GM18861 (cell line): ENCODE measurements around the gene DKK1.

Experiments
- ATAC-seq: cut with Tn5 transposase; IDR thresholded peaks from one replicate; pipeline ENCODE4 v1.9.1; 2021; ENCODE audit not compliant: unreplicated experiment

The DKK1 gene

GRCh38 chr10:52313933-52314821 is at the start of gene DKK1:
TSS of gene DKK1 (plus strand) at chr10:52314281. CDS start at chr10:52314435, 154 bp downstream.
- ATAC-seq: no peak

DNA sequence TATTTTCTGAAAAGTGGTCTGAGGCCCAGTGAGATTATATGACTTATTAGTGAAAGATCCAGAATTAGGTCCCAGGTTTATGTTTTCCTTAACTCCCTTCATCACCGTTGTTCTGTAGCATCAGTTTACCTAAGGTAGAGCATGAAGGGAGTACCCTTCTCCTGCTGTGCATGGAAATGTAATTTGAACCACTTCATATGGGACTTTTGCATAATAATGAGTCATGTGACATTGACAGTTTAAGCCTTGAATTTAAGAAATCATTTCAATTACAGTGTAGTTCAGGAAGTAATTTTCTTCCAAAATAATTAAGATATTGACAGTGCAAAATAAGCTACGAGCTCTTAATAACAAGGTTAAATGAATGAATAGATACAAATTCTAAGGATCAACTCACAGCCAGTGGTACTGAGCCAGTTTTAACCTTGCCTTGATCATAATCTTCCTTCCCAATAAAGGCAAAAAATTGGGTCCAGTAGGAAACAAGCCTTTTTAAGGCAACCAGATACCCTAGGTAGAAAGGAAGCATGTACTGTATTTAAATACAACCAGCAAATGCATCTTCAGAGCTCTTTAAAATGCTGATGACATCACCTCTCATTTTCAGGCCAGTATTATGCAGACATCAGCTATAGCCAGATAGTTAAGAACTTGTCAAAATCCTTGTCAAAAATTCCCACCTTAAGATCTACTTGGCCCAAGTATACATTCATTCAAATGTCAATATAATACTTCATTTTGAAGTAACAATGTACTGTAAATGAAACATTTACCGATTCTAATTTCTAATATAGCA is 48.8 kb upstream of the DKK1 start:
- no peak for ATAC-seq

DNA sequence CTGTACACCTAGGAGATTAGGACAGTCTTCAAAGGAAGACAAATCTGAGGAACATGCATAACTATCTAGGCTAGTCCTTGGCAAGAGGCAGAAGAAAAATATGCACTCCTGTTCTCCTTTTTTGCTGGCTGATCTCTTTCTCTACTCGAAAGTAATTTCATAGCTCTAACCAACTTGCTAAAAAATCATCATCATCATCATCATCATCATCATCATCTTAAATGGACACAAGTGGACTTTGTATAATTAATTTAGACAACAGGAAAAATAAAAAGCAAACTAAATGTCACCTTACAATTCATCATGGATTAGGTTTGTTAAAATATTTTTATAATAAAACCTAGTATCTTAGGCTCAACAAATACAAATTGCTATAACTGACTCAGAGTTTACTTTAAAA is 47.2 kb upstream of the DKK1 start:
- no peak for ATAC-seq

DNA sequence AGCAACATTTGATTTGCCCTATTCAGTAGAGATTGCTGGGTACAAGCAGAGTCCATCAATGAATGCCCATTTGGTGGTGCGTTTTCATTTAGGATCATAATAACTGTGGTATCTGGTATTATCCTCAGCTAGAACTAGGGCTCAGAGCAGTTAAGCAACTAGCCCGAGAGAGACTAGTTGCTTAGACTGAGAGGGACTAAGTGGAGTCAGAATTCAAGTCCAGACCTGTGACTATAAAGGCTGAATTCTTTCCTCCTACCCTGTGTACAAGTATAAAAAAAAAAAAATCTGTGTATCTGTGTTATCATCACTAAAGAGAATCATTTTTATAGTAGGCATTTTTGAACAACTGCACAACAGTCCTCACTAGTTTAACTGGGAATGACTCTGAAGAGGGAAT is 45.3 kb upstream of the DKK1 start:
- no peak for ATAC-seq

- ATAC-seq: no peak
These were observed 44.8 kb upstream of the DKK1 start for GRCh38 chr10:52269233-52269632.

- no peak for ATAC-seq
These were observed 37.9 kb upstream of the DKK1 start for GRCh38 chr10:52276163-52276562.

DNA sequence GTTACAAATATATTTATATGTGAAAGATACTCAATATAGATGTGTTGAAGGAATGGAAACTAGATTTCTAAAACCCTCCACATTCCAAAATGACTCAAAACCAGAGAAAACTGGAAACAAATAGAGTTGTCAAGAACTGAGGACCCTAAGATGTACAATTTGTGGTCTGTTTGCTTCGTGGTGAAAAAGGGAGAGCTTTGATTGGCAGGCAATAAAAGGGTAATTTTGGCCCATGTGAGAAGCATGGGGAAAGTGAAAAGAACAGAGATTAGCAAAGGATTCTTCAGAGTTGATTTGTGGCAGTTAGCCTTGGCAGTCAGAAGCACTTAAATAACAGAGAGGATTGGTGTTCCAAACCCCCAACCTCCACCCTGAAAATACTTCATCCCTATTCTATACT is 37.1 kb upstream of the DKK1 start:
- ATAC-seq: no peak

DNA sequence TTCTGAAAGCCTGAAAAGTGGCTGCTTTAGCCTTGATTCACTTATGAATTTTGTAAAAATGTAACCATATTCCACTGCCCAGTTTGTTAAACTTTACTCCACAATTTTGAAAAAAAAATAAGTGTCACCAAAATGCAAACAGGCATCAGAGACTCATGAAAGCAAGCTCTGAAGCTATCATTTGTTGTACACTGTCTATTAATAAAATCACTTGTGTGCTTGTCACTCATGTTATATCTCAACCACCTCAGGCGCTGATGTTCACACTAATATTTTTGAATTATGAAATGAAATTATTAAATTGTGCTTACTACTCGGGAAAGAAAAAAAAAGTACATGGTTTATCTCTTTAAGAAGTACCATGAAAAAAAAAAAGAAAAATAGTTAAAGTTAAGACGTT is 34.5 kb upstream of the DKK1 start:
- no peak for ATAC-seq

DNA sequence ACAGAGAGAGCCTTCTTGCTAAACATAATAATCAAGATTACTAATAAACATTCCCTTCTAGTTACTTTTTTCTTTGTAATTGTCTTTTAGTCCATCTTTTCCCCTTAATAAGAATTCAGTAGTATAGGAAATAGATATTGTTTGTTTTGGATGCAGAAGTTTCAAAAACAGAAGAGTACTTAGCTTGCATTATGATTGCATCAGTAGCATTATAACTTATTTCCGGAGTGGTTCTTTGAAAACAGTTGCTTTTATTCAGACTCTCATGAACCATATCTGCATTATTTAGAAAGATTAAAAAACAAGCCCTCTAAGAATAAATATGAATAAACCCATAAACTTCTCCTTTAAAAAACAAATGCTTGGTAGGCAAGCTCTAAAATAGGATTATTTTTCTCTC is 34.0 kb upstream of the DKK1 start:
- ATAC-seq: no peak

DNA sequence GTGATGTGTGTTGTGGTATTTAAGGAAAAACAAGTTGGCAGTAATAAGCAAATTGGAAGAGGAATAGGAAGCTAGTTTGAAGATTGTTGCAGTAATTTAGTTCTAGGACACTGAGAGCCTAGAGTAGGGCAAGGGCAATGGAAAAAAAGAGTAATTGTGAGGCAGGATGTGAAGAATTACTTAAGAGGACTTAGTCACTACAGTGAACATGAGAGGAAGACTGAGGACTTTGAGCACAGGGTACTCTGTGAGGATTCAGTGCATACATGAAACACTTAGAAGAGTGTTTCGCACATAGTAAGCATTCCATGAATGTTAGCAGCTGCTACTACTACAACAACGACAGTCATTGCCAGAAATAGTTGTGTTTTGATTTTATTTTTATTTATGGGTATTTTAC is 30.9 kb upstream of the DKK1 start:
- ATAC-seq: no peak

DNA sequence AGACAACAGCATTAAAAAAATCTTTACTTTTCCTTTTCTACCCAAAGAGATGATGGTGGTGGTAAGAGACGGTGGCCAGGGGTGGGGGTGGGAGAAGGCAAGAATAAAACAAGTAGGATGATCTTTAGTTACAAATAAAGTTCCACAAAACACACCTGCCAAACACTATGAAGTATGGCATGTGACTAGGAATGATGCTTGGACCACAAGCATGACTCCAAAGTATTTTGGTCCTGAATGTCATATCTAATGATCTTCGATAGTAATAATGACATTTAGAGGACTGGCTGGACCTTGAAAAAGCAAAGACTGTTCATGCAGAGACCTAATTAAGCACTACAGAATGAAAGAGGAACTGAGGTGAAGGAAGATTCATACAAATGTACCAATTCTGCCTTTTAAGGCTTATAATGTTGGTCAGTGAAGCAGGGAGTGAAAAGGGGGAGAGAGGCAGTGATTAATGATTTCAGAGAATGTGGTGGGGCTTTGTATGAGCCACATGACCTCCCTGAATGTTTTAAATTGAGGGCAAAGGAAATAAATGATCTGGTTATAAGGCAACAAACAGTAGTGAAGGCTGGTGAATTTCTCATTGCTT is 29.6 kb upstream of the DKK1 start:
- peak; percentile 94 for ATAC-seq

DNA sequence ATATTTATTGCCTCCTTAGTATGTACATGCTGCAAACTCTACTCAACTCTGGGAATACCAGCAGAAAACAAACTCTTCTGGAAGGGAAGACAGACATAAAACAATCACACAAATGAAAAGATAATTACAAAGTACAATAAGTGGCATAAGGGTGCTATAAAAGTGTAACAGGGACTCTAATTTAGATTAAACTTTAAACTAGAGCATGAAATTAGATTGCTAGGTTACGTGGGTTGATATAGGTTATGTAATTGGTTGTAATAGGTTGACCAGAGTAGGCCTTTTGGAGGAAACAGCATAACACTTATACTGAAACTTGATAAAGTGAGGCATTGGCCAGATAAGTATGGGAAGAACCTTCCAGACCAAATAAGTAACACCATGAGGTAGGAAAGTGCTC is 26.2 kb upstream of the DKK1 start:
- ATAC-seq: no peak

DNA sequence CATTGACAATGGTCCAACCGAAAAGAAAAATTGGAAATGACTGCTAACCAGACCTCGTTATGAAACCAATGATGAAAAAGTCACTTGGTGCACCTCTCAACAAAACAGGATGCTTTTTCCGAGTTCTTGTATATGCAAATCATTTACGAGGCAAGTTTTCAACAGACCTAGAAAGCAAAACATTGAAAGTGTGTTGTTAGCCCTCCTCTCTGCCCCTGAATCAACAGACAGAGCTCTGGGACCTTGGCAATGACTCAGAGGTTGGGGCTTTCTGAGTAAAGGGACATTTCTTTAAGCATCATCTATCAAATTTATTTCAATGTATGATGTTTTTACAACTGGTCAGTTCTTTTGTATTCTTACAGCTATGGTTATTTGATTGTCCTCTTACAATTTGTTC is 16.3 kb upstream of the DKK1 start:
- no peak for ATAC-seq

GRCh38 chr10:52300599-52301277 is 13.3 kb upstream of the DKK1 start:
- ATAC-seq: no peak

- ATAC-seq: peak; percentile 70
These were observed 5.6 kb upstream of the DKK1 start for GRCh38 chr10:52308251-52309031.

DNA sequence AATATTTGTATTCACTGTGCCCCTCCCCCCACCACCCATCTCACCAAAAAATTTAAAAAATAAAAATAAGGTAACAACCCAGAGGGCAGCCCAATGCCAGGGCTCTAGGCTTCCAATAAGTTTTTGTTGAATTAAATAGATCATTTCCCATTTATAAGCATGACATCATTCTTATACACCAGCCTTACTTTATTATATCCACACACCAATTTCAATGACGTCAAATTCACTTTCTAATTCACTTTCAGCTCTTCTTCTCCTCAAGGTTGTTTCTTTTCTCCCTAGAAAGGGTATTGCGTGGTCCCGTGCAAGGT is 1.2 kb upstream of the DKK1 start:
- no peak for ATAC-seq

DNA sequence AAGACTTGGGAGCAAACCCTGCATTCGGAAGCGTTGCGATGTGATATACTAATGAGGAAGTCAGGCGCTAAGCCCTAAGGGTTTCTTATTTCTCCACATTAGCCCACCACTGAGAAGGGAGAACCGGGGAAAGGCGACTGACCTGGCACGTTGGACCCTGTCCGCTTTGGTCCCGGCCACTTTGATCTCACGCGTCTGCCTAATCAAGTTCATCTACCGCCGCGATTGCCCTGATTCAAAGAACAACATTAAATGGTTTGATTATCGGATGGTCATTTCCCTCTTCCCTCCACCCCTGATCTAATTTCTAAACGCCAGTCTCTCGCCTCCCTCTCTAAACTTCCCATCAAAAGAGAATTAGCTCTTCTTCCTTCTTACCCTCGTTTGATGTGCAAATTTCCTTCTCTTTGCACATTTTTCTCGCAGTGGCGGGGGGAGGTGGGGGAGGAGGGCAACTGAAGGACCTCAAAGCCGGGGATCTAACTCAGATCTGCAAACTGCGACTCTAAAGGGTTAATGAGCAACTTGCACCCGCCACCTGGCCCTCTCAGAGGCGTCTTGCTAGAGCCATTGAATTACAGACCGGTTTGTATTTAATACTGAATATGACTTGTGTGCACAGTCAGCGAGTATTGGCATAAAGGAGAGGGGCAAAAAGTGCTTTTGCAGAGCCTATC is 687 bp upstream of the DKK1 start:
- no peak for ATAC-seq

GRCh38 chr10:52314822-52315552 is 906 bp downstream of the DKK1 start:
- no peak for ATAC-seq

- ATAC-seq: no peak
These were observed 1.9 kb downstream of the DKK1 start for GRCh38 chr10:52316001-52316400.
